ENCODE data around the gene ADAMTS8. TPM values are rescaled to one million over a fixed set of nuclear protein-coding genes. Genes with fewer than 3 reads are reported as not detected.

The ADAMTS8 gene
- polyA plus RNA-seq, 1 experiment = 17.6 TPM

GRCh38 chr11:130449996-130450769, 21.8 kb upstream of the ADAMTS8 start:
- CTCF ChIA-PET = interaction anchor here (0.6 to 3.3 kb wide), 5 partner anchors 8 to 412 kb away, joined by 4 to 27 read pairs (median 4); no protein-coding TSS in a partner anchor
- Histone ChIP-seq H3K27ac (ENCODE audit: low read depth, low read length) (peak overlapping the region; percentile 21), H3K9me3 (ENCODE audit: control insufficient read depth, insufficient read depth, low read length) (no peaks in the 10 kb centered on the region), H3K27me3 (ENCODE audit: control insufficient read depth, insufficient read depth, low read length) (no peaks in the 10 kb centered on the region), H3K4me3 (ENCODE audit: low read depth, low read length) (peak overlapping the region; percentile 60)
- TF ChIP-seq, protein P1, sequence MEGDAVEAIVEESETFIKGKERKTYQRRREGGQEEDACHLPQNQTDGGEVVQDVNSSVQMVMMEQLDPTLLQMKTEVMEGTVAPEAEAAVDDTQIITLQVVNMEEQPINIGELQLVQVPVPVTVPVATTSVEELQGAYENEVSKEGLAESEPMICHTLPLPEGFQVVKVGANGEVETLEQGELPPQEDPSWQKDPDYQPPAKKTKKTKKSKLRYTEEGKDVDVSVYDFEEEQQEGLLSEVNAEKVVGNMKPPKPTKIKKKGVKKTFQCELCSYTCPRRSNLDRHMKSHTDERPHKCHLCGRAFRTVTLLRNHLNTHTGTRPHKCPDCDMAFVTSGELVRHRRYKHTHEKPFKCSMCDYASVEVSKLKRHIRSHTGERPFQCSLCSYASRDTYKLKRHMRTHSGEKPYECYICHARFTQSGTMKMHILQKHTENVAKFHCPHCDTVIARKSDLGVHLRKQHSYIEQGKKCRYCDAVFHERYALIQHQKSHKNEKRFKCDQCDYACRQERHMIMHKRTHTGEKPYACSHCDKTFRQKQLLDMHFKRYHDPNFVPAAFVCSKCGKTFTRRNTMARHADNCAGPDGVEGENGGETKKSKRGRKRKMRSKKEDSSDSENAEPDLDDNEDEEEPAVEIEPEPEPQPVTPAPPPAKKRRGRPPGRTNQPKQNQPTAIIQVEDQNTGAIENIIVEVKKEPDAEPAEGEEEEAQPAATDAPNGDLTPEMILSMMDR (IDR thresholded peaks at IDR 0.05; ENCODE audit: low read depth, low read length) = peak; percentile 77
- POLR2A ChIA-PET = no interaction called here
- DNase-seq (ENCODE audit: low read depth, low spot score) = no peak

GRCh38 chr11:130449310-130449990, 21.0 kb upstream of the ADAMTS8 start:
- POLR2A ChIA-PET = no interaction called here
- Histone ChIP-seq H3K27ac (ENCODE audit: low read depth, low read length) (no peak overlapping the region), H3K27me3 (ENCODE audit: control insufficient read depth, insufficient read depth, low read length) (no peaks in the 10 kb centered on the region), H3K9me3 (ENCODE audit: control insufficient read depth, insufficient read depth, low read length) (no peaks in the 10 kb centered on the region), H3K4me3 (ENCODE audit: low read depth, low read length) (peak overlapping the region; percentile 60)
- TF ChIP-seq, protein P1 (IDR thresholded peaks at IDR 0.05; ENCODE audit: low read depth, low read length) = no peak
- CTCF ChIA-PET = interaction anchor here (1.4 to 3.3 kb wide), 2 partner anchors 411 to 413 kb away, joined by 4 to 27 read pairs; no protein-coding TSS in a partner anchor
- no peak for DNase-seq (ENCODE audit: low read depth, low spot score)

GRCh38 chr11:130448416-130449309, 20.3 kb upstream of the ADAMTS8 start, which contains the start of gene ADAMTS15:
TSS of gene ADAMTS15 (plus strand) at chr11:130448645. CDS start at chr11:130448974, 329 bp downstream.
- ChIA-PET CTCF (interaction anchor here (1.5 to 2.3 kb wide), 3 partner anchors 14 to 414 kb away, joined by 5 to 14 read pairs (median 10); no protein-coding TSS in a partner anchor), POLR2A (interaction anchor here (0.5 to 0.8 kb wide), 2 partner anchors 324 to 404 kb away, joined by 3 read pairs; no protein-coding TSS in a partner anchor)
- Histone ChIP-seq H3K27me3 (ENCODE audit: control insufficient read depth, insufficient read depth, low read length) (no peaks in the 10 kb centered on the region), H3K27ac (ENCODE audit: low read depth, low read length) (peak within 1 kb of the TSS; percentile 31), H3K9me3 (ENCODE audit: control insufficient read depth, insufficient read depth, low read length) (no peaks in the 10 kb centered on the region), H3K4me3 (ENCODE audit: low read depth, low read length) (peak within 1 kb of the TSS; percentile 60)
- no peak for DNase-seq (ENCODE audit: low read depth, low spot score)
- TF ChIP-seq, protein P1 (IDR thresholded peaks at IDR 0.05; ENCODE audit: low read depth, low read length) = no peak

DNA sequence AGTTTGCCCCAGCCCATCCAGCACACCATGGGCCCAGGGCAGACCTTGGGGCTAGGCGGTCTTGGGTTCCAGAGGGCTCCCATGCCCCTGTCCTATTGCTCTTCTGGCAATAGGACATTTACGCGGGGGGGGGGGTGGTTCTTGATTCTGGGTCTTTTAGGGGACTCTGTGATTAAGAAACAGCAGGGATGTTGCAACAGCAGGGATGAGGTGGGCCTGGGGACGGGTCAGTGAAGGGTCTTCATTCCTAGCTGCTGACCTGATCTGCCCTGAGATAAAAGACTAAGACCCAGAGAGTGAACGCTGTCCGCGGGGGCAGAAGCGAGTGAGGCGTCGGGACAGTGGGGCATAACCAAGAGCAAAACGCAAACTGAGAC, 19.6 kb upstream of the ADAMTS8 start:
- CTCF ChIA-PET = interaction anchor here (1.5 to 2.3 kb wide), 3 partner anchors 13 to 414 kb away, joined by 5 to 14 read pairs (median 10); no protein-coding TSS in a partner anchor
- no peak for DNase-seq (ENCODE audit: low read depth, low spot score)
- TF ChIP-seq, protein P1 (IDR thresholded peaks at IDR 0.05; ENCODE audit: low read depth, low read length) = no peak
- POLR2A ChIA-PET = interaction anchor here (0.5 kb wide), 1 partner anchor 325 kb away, joined by 3 read pairs; no protein-coding TSS in a partner anchor
- no peaks in the 10 kb centered on the region for H3K27me3 ChIP-seq (ENCODE audit: control insufficient read depth, insufficient read depth, low read length)
- H3K27ac ChIP-seq (ENCODE audit: low read depth, low read length) = peak overlapping the region; percentile 31
- H3K9me3 ChIP-seq (ENCODE audit: control insufficient read depth, insufficient read depth, low read length) = no peaks in the 10 kb centered on the region
- H3K4me3 ChIP-seq (ENCODE audit: low read depth, low read length) = peak overlapping the region; percentile 60
